ENCODE measurements around the gene TTC1. TPM values are rescaled to one million over a fixed set of nuclear protein-coding genes. Genes with fewer than 3 reads are reported as not detected.

The TTC1 gene
- total RNA-seq, 4 donors from 2014 or later: 23.7 to 69.6 (median 37.8) TPM

DNA sequence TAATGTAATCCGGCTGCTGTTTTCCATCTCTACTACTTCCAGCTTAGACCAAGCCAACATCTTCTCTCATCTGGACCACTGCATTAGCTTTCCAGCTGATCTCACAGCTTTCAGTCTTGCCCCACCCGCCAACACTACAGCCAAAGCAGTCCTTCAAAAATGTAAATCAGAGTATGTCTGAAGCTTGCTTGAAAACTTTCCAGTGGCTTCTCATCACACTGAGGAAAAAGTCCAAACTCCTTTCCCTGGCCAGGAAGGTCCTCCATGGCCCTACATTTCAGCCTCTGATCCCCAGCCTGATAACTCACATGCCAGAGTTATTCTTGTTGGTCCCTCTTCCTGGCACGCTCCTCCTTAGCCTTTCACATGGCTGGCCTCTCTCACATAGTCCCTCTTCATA is 38.5 kb downstream of the TTC1 start:
- TF ChIP-seq, protein P1, sequence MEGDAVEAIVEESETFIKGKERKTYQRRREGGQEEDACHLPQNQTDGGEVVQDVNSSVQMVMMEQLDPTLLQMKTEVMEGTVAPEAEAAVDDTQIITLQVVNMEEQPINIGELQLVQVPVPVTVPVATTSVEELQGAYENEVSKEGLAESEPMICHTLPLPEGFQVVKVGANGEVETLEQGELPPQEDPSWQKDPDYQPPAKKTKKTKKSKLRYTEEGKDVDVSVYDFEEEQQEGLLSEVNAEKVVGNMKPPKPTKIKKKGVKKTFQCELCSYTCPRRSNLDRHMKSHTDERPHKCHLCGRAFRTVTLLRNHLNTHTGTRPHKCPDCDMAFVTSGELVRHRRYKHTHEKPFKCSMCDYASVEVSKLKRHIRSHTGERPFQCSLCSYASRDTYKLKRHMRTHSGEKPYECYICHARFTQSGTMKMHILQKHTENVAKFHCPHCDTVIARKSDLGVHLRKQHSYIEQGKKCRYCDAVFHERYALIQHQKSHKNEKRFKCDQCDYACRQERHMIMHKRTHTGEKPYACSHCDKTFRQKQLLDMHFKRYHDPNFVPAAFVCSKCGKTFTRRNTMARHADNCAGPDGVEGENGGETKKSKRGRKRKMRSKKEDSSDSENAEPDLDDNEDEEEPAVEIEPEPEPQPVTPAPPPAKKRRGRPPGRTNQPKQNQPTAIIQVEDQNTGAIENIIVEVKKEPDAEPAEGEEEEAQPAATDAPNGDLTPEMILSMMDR (IDR thresholded peaks at IDR 0.05; ENCODE audit: low read depth): no peak

DNA sequence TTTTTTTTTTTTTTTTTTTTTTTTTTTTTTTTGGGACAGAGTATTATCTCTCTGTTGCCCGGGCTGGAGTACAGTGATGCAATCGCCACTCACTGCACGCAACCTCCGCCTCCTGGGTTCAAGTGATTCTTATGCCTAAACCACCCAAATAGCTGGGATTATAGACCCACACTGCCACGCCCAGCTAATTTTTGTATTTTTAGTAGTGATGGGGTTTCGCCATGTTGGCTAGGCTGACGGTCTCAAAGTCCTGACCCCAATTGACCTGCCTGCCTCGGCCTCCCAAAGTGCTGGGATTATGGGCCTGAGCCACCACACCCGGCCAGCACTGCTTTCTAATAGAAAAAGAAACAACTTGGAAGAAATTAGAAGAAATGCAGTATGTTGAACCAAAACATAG is 39.2 kb downstream of the TTC1 start:
- TF ChIP-seq, protein P1 (IDR thresholded peaks at IDR 0.05; ENCODE audit: low read depth): no peak

DNA sequence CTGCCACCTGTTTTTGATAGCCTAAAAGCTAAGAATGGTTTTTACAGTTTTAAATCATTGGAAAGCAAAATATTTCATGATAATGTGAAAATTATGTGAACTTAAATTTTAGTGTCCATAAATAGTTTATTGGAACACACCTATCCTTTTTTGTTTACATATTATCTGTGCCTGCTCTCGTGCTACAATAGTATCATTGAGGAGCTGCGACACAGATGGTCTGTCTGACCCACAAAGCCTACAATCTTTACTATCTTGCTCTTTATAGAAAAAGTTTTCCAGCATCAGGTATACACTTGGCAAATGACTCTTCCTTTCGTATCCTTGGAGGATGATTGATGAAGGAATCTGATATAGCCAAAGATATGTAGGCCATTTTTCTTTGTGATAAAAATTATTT is 40.2 kb downstream of the TTC1 start:
- TF ChIP-seq, protein P1 (IDR thresholded peaks at IDR 0.05; ENCODE audit: low read depth): no peak

DNA sequence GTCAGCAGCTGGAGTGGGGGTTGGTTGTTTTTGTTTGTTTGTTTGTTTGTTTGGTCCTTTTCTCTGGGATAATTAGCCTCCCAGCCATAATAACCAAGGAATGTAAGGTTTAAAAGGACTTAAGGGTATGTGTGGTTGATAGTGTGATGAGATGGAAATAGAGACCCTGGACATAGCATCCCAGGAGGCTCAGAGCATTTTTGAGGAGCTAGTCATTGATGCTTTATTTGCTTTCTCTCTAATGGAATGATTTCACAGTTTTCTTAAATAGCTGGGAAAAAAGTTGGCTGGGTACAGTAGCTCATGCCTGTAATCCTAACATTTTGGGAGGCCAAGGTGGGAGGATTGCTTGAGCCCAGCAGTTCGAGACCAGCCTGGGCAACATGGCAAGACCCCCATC is 45.1 kb downstream of the TTC1 start:
- TF ChIP-seq, protein P1 (IDR thresholded peaks at IDR 0.05; ENCODE audit: low read depth): no peak

DNA sequence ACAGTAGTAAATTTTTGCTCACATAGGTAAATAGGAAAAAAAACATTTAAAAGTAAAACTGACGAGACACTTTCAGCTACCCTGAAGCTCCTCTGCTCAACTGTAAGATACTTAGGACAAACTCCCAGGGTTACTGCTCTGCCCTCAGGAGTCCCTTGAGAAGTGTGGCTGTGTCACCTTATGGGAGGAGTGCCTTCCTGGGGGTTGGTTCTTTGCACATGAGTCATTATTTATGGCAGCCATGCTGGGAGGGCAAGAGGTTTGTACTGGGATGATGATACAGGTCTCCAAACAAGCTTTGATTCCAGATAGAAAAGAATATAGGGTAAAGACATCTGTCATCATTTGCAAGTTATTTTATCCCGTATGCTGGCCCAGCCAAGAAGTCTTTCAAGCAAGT is 45.9 kb downstream of the TTC1 start:
- TF ChIP-seq, protein P1 (IDR thresholded peaks at IDR 0.05; ENCODE audit: low read depth): no peak

DNA sequence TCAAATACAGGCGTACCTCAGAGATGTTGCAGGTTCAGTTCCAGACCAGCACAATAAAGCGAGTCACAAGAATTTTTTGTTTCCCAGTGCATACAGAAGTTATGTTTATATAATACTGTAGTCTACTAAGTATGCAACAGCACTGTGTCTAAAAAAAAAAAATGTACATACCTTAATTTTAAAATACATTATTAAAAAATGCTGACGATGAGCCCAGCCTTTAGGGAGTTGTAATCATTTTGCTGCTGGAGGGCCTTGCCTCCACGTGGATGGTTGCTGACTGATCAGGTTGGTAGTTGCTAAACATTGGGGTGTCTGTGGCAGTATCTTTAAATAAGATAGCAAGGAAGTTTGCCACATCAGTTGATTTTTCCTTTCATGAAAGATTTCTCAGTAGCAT is 48.3 kb downstream of the TTC1 start:
- TF ChIP-seq, protein P1 (IDR thresholded peaks at IDR 0.05; ENCODE audit: low read depth): no peak

DNA sequence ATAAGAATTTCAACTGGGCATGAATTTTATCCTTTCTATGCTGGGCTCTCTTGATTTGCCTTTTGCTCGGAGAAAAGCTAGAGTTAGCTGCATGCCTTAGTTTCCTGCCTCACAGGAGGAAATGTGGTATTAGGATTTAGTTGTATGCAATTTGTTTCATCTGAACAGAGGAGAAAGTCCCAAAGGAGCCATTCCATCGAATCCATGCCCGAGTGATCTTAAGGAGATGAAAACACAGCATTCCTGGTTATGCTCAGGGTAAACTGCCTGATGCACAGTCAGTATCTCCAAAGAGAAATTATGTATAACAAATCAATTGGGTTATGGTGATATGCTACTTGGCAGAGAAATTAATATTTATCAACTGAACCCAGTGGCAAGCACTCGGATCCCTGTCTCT is 51.1 kb downstream of the TTC1 start:
- TF ChIP-seq, protein P1 (IDR thresholded peaks at IDR 0.05; ENCODE audit: low read depth): no peak

Measured in subcutaneous adipose tissue (tissue), 4 donors.